K562 (cell line): ENCODE measurements around the gene PAXIP1. TPM values are rescaled to one million over a fixed set of nuclear protein-coding genes. Genes with fewer than 3 reads are reported as not detected.

ENCODE experiments used
- ARID3A ChIP-seq: IDR thresholded peaks from 2 replicates; pipeline ENCODE4 v1.6.1; 2012; ENCODE audit warnings: low read depth, low read length, improper control_type of control experiment, borderline replicate concordance
- BRD9 ChIP-seq: fragments of 450-650 bp; IDR thresholded peaks from 2 replicates; pipeline ENCODE4 v1.6.1; 2018; ENCODE audit warnings: low read depth; ENCODE audit not compliant: partially characterized antibody
- C11orf30 ChIP-seq: fragments of 450-650 bp; IDR thresholded peaks from 2 replicates; pipeline ENCODE4 v1.6.1; 2016; ENCODE audit warnings: low read depth, mild to moderate bottlenecking
- CBX1 ChIP-seq: sonication (generic); IDR thresholded peaks from 2 replicates; pipeline ENCODE4 v1.6.1; 2016; ENCODE audit warnings: antibody characterized with exemption, low read depth, mild to moderate bottlenecking
- CGGBP1 ChIP-seq: fragments of 250-450 bp; sonication (Bioruptor Pico); IDR thresholded peaks from 2 replicates; pipeline ENCODE4 v1.9.0; 2021; ENCODE audit warnings: mild to moderate bottlenecking
- CREM ChIP-seq: IDR thresholded peaks from 2 replicates; pipeline ENCODE4 v1.6.1; 2014; ENCODE audit warnings: antibody characterized with exemption, low read depth
- ESRRA ChIP-seq: fragments of 450-650 bp; IDR thresholded peaks from 2 replicates; pipeline ENCODE4 v1.6.1; 2014; ENCODE audit warnings: low read depth, mild to moderate bottlenecking, moderate library complexity, borderline replicate concordance
- JUN ChIP-seq, 2 experiments: sonication (generic) in 1 of 2; formaldehyde crosslinking in 1 of 2; IDR thresholded peaks; 2 replicates each; pipeline versions ENCODE4 v1.6.1 to v1.8.0; 2012 to 2022; ENCODE audit warnings: borderline replicate concordance in 2 of 2, mild to moderate bottlenecking in 2 of 2, improper control_type of control experiment in 1 of 2, low read depth in 1 of 2, low read length in 1 of 2, missing genetic modification reagents in 1 of 2
- NR4A1 ChIP-seq, 2 experiments: fragments of 250-450 bp in 1 of 2; fragments of 450-650 bp in 1 of 2; sonication (Bioruptor Pico) in 1 of 2; IDR thresholded peaks; 2 replicates each; pipeline versions ENCODE4 v1.4.0 to v1.6.1; 2016 to 2020; ENCODE audit warnings: mild to moderate bottlenecking in 2 of 2, missing compliant biosample characterization in 1 of 2, missing genetic modification characterization in 1 of 2, moderate library complexity in 1 of 2
- PRPF4 ChIP-seq: fragments of 200-400 bp; formaldehyde crosslinking; IDR thresholded peaks from one replicate; pipeline ENCODE4 v1.6.1; 2017; ENCODE audit warnings: low read length, low read depth, mild to moderate bottlenecking; ENCODE audit not compliant: insufficient read depth, poor library complexity, severe bottlenecking
- RBM15 ChIP-seq: fragments of 200-400 bp; formaldehyde crosslinking; IDR thresholded peaks from 2 replicates; pipeline ENCODE4 v1.6.1; 2018; ENCODE audit warnings: mild to moderate bottlenecking, low read length, moderate library complexity; ENCODE audit not compliant: insufficient read depth
- RBM39 ChIP-seq: fragments of 200-400 bp; formaldehyde crosslinking; optimal IDR thresholded peaks from 2 replicates; pipeline ENCODE3; 2018; ENCODE audit warnings: low read depth, low read length
- SP1 ChIP-seq: sonication (generic); formaldehyde crosslinking; IDR thresholded peaks from 2 replicates; pipeline ENCODE4 v1.8.1; 2022; ENCODE audit warnings: mild to moderate bottlenecking, missing genetic modification reagents
- SREBF2 ChIP-seq: sonication (generic); formaldehyde crosslinking; IDR thresholded peaks from 2 replicates; pipeline ENCODE4 v1.4.0; 2020; ENCODE audit warnings: mild to moderate bottlenecking, missing genetic modification reagents
- SRSF9 ChIP-seq: fragments of 200-400 bp; formaldehyde crosslinking; IDR thresholded peaks from 2 replicates; pipeline ENCODE4 v1.6.1; 2017; ENCODE audit warnings: low read depth, low read length, borderline replicate concordance
- THAP7 ChIP-seq: fragments of 250-450 bp; sonication (Bioruptor Pico); IDR thresholded peaks from 2 replicates; pipeline ENCODE4 v1.5.0; 2021
- YBX1 ChIP-seq: fragments of 450-650 bp; IDR thresholded peaks from 2 replicates; pipeline ENCODE4 v1.7.1; 2016; ENCODE audit warnings: mild to moderate bottlenecking
- ZBTB7A ChIP-seq: IDR thresholded peaks from 2 replicates; pipeline ENCODE4 v1.6.1; 2011; ENCODE audit warnings: low read depth, mild to moderate bottlenecking, low read length, moderate library complexity, borderline replicate concordance; ENCODE audit not compliant: control insufficient read depth
- ZNF347 ChIP-seq: fragments of 450-650 bp; formaldehyde crosslinking; IDR thresholded peaks from 2 replicates; pipeline ENCODE4 v1.4.0; 2020; ENCODE audit warnings: low read depth, mild to moderate bottlenecking, moderate library complexity
- ZNF354B ChIP-seq: fragments of 250-450 bp; sonication (Bioruptor Pico); IDR thresholded peaks from 2 replicates; pipeline ENCODE4 v1.4.0; 2020
- polyA plus RNA-seq, 8 experiments: library from polyadenylated mRNA; depleted of rRNA in 4 of 8; stranded (reverse) in 5 of 8; unstranded in 3 of 8; fragments of >200 nt; fragmentation: Nextera tagmentation in 2 of 8; fragmentation: Illumina TruSeq in 1 of 8; extraction: Ambion mirVana in 2 of 8; extraction: Trizol in 1 of 8; gene quantifications; 2 replicates each; pipeline versions ENCODE4 v1.2.1 to v1.2.3, GENCODE V29; 2011 to 2014; ENCODE audit warnings: inconsistent platforms in 1 of 8, missing spikeins in 1 of 8
- total RNA-seq, 7 experiments: library from RNA; depleted of rRNA in 6 of 7; stranded (reverse); fragments of >200 nt in 6 of 7; fragmentation: Illumina TruSeq in 2 of 7; extraction: Trizol in 2 of 7; gene quantifications; 2 replicates each; pipeline versions ENCODE4 v1.2.1 to v1.2.3, GENCODE V29; 2011 to 2021; ENCODE audit warnings: low replicate concordance in 1 of 7
- TF ChIP-seq, protein P1 (sequence below): sonication (generic); formaldehyde crosslinking; IDR thresholded peaks from 2 replicates; pipeline ENCODE4 v1.8.0; 2022; ENCODE audit warnings: mild to moderate bottlenecking, missing genetic modification reagents
- TF ChIP-seq, protein P2 (sequence below): IDR thresholded peaks from 2 replicates; pipeline ENCODE4 v1.6.1; 2011; ENCODE audit not compliant: insufficient read length; ENCODE audit errors: extremely low read depth

PAXIP1 gene
- total and polyA plus RNA-seq, 9 of the 15 experiments (the other 6 are each of a cell fraction or from before 2014, with no cell fraction given): 9.7 to 37.9 (median 28.4) TPM

GRCh38 chr7:154913638-154914307 lies 89.2 kb downstream of the PAXIP1 start (continued):
- TF ChIP-seq ZNF347 (CRISPR knock-in tag) (no peak), THAP7 (no peak), RBM15 (no peak), C11orf30 (no peak), PRPF4 (no peak), ZBTB7A (0 out of 2 replicates have a peak, but pooled peaks have one; percentile 42), RBM39 (peak; percentile 50), NR4A1 (CRISPR knock-in tag; IDR thresholded peaks at IDR 0.05) (no peak), NR4A1 (tag; IDR thresholded peaks at IDR 0.05) (no peak), JUN (IDR thresholded peaks at IDR 0.05; ENCODE audit: borderline replicate concordance, low read depth, low read length) (no peak), JUN (CRISPR knock-in tag; IDR thresholded peaks at IDR 0.05; ENCODE audit: borderline replicate concordance) (peak; percentile 49; the same call in 1 of the 2 replicates), ZNF354B (CRISPR knock-in tag) (no peak), YBX1 (no peak), SRSF9 (no peak), CREM (0 out of 2 replicates have a peak, but pooled peaks have one; percentile 21), BRD9 (no peak), CGGBP1 (CRISPR knock-in tag) (no peak), SP1 (CRISPR knock-in tag) (0 out of 2 replicates have a peak, but pooled peaks have one; percentile 38), SREBF2 (CRISPR knock-in tag) (no peak), ESRRA (peak; percentile 20; the same call in 1 of the 2 replicates), ARID3A (no peak), CBX1 (no peak)
- TF ChIP-seq, protein P1, sequence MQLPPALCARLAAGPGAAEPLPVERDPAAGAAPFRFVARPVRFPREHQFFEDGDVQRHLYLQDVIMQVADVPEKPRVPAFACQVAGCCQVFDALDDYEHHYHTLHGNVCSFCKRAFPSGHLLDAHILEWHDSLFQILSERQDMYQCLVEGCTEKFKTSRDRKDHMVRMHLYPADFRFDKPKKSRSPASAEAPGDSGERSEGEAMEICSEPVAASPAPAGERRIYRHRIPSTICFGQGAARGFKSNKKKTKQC (CRISPR knock-in tag): no peak
- TF ChIP-seq, protein P2, sequence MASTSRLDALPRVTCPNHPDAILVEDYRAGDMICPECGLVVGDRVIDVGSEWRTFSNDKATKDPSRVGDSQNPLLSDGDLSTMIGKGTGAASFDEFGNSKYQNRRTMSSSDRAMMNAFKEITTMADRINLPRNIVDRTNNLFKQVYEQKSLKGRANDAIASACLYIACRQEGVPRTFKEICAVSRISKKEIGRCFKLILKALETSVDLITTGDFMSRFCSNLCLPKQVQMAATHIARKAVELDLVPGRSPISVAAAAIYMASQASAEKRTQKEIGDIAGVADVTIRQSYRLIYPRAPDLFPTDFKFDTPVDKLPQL: no peak
